Stomach (tissue), 4 donors: ENCODE results near the gene CALML4.

Experiments used
- POLR2A ChIP-seq, 4 donors: fragments of 450-650 bp; IDR thresholded peaks; one replicate each; pipeline ENCODE4 v1.6.1; 2016; ENCODE audit warnings: antibody characterized with exemption in 4 of 4, control low read depth in 2 of 4, mild to moderate bottlenecking in 1 of 4, moderate library complexity in 1 of 4
- TF ChIP-seq, protein P1 (sequence below), 7 experiments: fragments of 450-650 bp in 4 of 7; fragments of 200-600 bp in 3 of 7; sonication (generic) in 3 of 7; IDR thresholded peaks; one replicate each; pipeline ENCODE4 v1.5.1; 2016 to 2019; ENCODE audit warnings: antibody characterized with exemption in 7 of 7, control low read depth in 2 of 7, mild to moderate bottlenecking in 1 of 7

DNA sequence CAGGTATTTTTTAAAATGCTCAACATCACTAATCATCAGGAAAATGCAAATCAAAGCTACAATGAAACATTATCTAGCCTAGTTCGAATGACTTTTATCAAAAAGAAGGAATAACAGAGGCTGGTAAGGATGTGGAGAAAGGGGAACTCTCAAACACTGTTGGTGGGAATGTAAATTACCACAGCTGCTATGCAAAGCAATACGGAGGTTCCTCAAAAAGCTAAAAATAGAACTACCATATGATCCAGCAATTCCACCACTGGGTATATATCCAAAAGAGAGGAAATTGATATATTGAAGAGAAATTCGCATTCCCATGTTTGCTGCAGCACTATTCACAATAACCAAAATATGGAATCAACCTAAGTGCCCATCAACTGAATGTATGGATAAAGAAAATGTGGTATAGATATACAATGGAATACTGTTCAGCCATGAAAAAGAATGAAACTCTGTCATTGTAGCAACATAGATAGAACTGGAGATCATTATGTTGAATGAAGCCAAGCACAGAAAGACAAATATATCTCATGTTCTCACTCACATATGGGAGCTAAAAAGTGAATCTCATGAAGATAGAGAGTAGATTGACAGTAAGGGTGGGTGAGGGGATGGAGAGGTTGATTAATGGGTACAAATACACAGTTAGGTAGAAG is 44.1 kb upstream of the CALML4 start:
- TF ChIP-seq, protein P1, sequence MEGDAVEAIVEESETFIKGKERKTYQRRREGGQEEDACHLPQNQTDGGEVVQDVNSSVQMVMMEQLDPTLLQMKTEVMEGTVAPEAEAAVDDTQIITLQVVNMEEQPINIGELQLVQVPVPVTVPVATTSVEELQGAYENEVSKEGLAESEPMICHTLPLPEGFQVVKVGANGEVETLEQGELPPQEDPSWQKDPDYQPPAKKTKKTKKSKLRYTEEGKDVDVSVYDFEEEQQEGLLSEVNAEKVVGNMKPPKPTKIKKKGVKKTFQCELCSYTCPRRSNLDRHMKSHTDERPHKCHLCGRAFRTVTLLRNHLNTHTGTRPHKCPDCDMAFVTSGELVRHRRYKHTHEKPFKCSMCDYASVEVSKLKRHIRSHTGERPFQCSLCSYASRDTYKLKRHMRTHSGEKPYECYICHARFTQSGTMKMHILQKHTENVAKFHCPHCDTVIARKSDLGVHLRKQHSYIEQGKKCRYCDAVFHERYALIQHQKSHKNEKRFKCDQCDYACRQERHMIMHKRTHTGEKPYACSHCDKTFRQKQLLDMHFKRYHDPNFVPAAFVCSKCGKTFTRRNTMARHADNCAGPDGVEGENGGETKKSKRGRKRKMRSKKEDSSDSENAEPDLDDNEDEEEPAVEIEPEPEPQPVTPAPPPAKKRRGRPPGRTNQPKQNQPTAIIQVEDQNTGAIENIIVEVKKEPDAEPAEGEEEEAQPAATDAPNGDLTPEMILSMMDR (IDR thresholded peaks at IDR 0.05), result no peak
- TF ChIP-seq POLR2A (IDR thresholded peaks at IDR 0.05), result no peak
